ENCODE results near the gene ANKRD55. TPM values are rescaled to one million over a fixed set of nuclear protein-coding genes. Genes with fewer than 3 reads are reported as not detected.
"Not testable (repeated sequence)": the region's sequence is repeated elsewhere in the genome, so short reads cannot be mapped to it uniquely, and the experiment has no call there.

Gene ANKRD55
- total RNA-seq, 3 donors from 2014 or later (not counting 1 experiment from before 2014, with no cell fraction given): 0.88 TPM; not detected in 2

DNA sequence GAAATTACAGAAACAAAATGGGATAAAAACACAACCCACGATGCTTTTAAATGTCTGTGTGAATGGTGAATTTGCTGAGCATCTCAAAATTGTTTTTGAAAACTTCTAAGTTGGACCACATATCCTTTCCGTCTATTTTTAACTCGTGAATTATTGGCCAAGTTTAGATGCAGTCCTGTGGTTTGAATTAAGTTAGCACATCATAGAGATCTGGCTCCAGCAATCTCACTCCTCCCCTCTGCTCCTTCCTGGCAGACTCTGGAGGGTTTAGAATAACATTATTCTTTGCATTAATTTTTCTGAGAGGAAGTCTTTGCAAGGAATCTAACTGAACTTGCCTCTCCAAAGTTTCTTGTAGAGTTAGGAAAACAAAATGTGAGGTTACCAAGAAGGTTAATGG is 14.5 kb upstream of the ANKRD55 start:
- Histone ChIP-seq H3K27me3 (ENCODE audit: control insufficient read depth, insufficient read depth, low read length) (no peaks in the 10 kb centered on the region), H3K9me3 (ENCODE audit: control insufficient read depth, insufficient read depth, low read length) (no peaks in the 10 kb centered on the region), H3K27ac (ENCODE audit: low read length) (no peak overlapping the region), H3K4me1 (ENCODE audit: control insufficient read depth, insufficient read depth, low read length) (no peaks in the 10 kb centered on the region), H3K36me3 (ENCODE audit: control insufficient read depth, insufficient read depth, low read length) (no peaks in the 10 kb centered on the region), H3K4me3 (ENCODE audit: low read length) (no peak overlapping the region)
- peaks cover 0 to 23% of the 10 kb centered on the region in 2 donors for H3K27me3 Mint-ChIP-seq (ENCODE audit: low read depth in 2 of 2)
- no peaks in the 10 kb centered on the region for H3K36me3 Mint-ChIP-seq
- peaks cover 0 to 2% of the 10 kb centered on the region in 2 donors for H3K9me3 Mint-ChIP-seq
- WGBS (ENCODE audit: insufficient coverage): 51% methylated on average over 3 of the region's 3 CpGs
- TF ChIP-seq CTCF (IDR thresholded peaks at IDR 0.05): no peak
- DNase-seq (no peak), ATAC-seq (no peak)
- no peak overlapping the region for H3K27ac Mint-ChIP-seq
- H3K4me1 Mint-ChIP-seq: no peaks in the 10 kb centered on the region
- intact Hi-C loops (cut with micrococcal nuclease): no loop called here
- H3K4me3 Mint-ChIP-seq: no peak overlapping the region

DNA sequence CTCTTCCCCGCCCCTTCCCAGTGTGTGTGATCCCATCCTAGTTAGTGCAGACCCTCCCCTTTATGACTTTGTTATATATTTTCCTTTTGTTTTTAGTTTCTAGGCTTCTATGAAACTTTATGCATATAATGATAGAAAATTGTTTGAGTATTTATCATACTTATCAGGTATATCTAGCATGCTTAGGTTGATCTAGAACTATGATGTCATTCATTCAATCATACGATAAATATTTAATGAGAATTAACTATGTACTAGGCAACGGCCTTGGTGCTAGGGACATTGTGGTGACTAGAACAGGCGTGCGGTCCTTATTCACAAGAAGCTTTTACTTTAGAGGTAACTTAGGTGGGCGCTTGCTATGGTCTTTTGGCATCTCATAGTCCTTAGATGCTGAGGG is 13.6 kb upstream of the ANKRD55 start:
- H3K27me3 Mint-ChIP-seq (ENCODE audit: low read depth in 2 of 2): peaks cover 0 to 23% of the 10 kb centered on the region in 2 donors
- no peaks in the 10 kb centered on the region for H3K36me3 ChIP-seq (ENCODE audit: control insufficient read depth, insufficient read depth, low read length)
- H3K9me3 Mint-ChIP-seq: peaks cover 0 to 2% of the 10 kb centered on the region in 2 donors
- H3K4me3 Mint-ChIP-seq: no peak overlapping the region
- 91% methylated on average over 5 of the region's 6 CpGs for WGBS (ENCODE audit: insufficient coverage)
- no peak overlapping the region for H3K27ac ChIP-seq (ENCODE audit: low read length)
- H3K27me3 ChIP-seq (ENCODE audit: control insufficient read depth, insufficient read depth, low read length): no peaks in the 10 kb centered on the region
- no peak for ATAC-seq
- no peaks in the 10 kb centered on the region for H3K4me1 ChIP-seq (ENCODE audit: control insufficient read depth, insufficient read depth, low read length)
- H3K36me3 Mint-ChIP-seq: no peaks in the 10 kb centered on the region
- no peak overlapping the region for H3K27ac Mint-ChIP-seq
- intact Hi-C loops (cut with micrococcal nuclease): no loop called here
- no peak for DNase-seq
- no peak overlapping the region for H3K4me3 ChIP-seq (ENCODE audit: low read length)
- H3K9me3 ChIP-seq (ENCODE audit: control insufficient read depth, insufficient read depth, low read length): peaks cover 4% of the 10 kb centered on the region
- H3K4me1 Mint-ChIP-seq: no peaks in the 10 kb centered on the region
- no peak for TF ChIP-seq CTCF (IDR thresholded peaks at IDR 0.05)

GRCh38 chr5:56245481-56245880 is 12.4 kb upstream of the ANKRD55 start:
- Histone ChIP-seq H3K9me3 (ENCODE audit: control insufficient read depth, insufficient read depth, low read length) (peaks cover 4% of the 10 kb centered on the region), H3K4me3 (ENCODE audit: low read length) (no peak overlapping the region), H3K36me3 (ENCODE audit: control insufficient read depth, insufficient read depth, low read length) (no peaks in the 10 kb centered on the region), H3K27me3 (ENCODE audit: control insufficient read depth, insufficient read depth, low read length) (no peaks in the 10 kb centered on the region), H3K4me1 (ENCODE audit: control insufficient read depth, insufficient read depth, low read length) (no peaks in the 10 kb centered on the region), H3K27ac (ENCODE audit: low read length) (no peak overlapping the region)
- DNase-seq: no peak
- Mint-ChIP-seq H3K27ac (no peak overlapping the region), H3K27me3 (ENCODE audit: low read depth in 2 of 2) (peaks cover 5 to 23% of the 10 kb centered on the region in 2 donors), H3K9me3 (peaks cover 0 to 5% of the 10 kb centered on the region in 2 donors), H3K36me3 (no peaks in the 10 kb centered on the region), H3K4me3 (no peak overlapping the region), H3K4me1 (no peaks in the 10 kb centered on the region)
- ATAC-seq: no peak
- intact Hi-C loops (cut with micrococcal nuclease): no loop called here
- WGBS (ENCODE audit: insufficient coverage): 83% methylated on average over 2 of the region's 2 CpGs
- no peak for TF ChIP-seq CTCF (IDR thresholded peaks at IDR 0.05)

DNA sequence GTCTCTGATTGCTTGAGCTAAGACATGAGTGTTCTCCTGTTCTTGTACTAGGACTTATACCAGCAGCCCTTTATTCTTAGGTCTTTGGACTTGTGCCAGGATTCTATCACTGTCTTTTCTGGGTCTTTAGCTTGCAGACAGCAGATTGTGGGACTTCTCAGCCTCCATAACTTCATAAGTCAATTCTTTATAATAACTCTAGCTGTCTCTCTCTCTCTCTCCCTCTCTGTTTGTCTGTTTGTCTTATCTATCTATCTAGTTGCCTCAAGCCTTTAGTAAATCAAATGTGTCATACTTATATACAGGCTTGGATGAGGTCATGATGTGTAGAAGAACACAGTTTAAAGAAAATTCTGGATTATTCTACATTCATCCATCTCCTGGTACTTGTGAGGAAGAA is 11.5 kb upstream of the ANKRD55 start:
- TF ChIP-seq CTCF (IDR thresholded peaks at IDR 0.05): no peak
- peaks cover 0 to 3% of the 10 kb centered on the region in 2 donors for H3K9me3 Mint-ChIP-seq

GRCh38 chr5:56242271-56242670 is 9.1 kb upstream of the ANKRD55 start:
- H3K27ac ChIP-seq (ENCODE audit: low read length); H3K4me1 ChIP-seq (ENCODE audit: control insufficient read depth, insufficient read depth, low read length); ATAC-seq; H3K4me3 ChIP-seq (ENCODE audit: low read length); H3K9me3 Mint-ChIP-seq; H3K36me3 ChIP-seq (ENCODE audit: control insufficient read depth, insufficient read depth, low read length); H3K27me3 ChIP-seq (ENCODE audit: control insufficient read depth, insufficient read depth, low read length); H3K36me3 Mint-ChIP-seq; H3K4me3 Mint-ChIP-seq; intact Hi-C loops (cut with micrococcal nuclease); DNase-seq; H3K9me3 ChIP-seq (ENCODE audit: control insufficient read depth, insufficient read depth, low read length); H3K4me1 Mint-ChIP-seq; H3K27ac Mint-ChIP-seq: not testable (repeated sequence)
- 76% methylated on average over 1 of the region's 1 CpG for WGBS (ENCODE audit: insufficient coverage)
- H3K27me3 Mint-ChIP-seq (ENCODE audit: low read depth in 2 of 2): peaks cover 11 to 14% of the 10 kb centered on the region in 2 donors

More for the DNA sequence above, 11.5 kb upstream of the ANKRD55 start:
- H3K27me3 ChIP-seq (ENCODE audit: control insufficient read depth, insufficient read depth, low read length): no peaks in the 10 kb centered on the region
- no peak overlapping the region for H3K4me3 Mint-ChIP-seq
- no peaks in the 10 kb centered on the region for H3K36me3 Mint-ChIP-seq
- intact Hi-C loops (cut with micrococcal nuclease): no loop called here
- no peak for ATAC-seq
- H3K27ac Mint-ChIP-seq: no peak overlapping the region
- H3K4me1 ChIP-seq (ENCODE audit: control insufficient read depth, insufficient read depth, low read length): no peaks in the 10 kb centered on the region
- no peaks in the 10 kb centered on the region for H3K36me3 ChIP-seq (ENCODE audit: control insufficient read depth, insufficient read depth, low read length)
- peaks cover 5 to 16% of the 10 kb centered on the region in 2 donors for H3K27me3 Mint-ChIP-seq (ENCODE audit: low read depth in 2 of 2)
- no peak for DNase-seq
- no peak overlapping the region for H3K27ac ChIP-seq (ENCODE audit: low read length)
- H3K4me1 Mint-ChIP-seq: no peaks in the 10 kb centered on the region
- H3K4me3 ChIP-seq (ENCODE audit: low read length): no peak overlapping the region
- peaks cover 4% of the 10 kb centered on the region for H3K9me3 ChIP-seq (ENCODE audit: control insufficient read depth, insufficient read depth, low read length)
